Inflammatory macrophage (primary cell): Measurements from ENCODE around the gene PRR30.
A peak's percentile ranks its signal among the peaks of the same experiment; 100 is the strongest.

ENCODE experiments used
- DNase-seq, 2 donors: peaks; one replicate each; pipeline ENCODE4 v3.0.0-alpha.2; 2020 to 2022

Gene PRR30

DNA sequence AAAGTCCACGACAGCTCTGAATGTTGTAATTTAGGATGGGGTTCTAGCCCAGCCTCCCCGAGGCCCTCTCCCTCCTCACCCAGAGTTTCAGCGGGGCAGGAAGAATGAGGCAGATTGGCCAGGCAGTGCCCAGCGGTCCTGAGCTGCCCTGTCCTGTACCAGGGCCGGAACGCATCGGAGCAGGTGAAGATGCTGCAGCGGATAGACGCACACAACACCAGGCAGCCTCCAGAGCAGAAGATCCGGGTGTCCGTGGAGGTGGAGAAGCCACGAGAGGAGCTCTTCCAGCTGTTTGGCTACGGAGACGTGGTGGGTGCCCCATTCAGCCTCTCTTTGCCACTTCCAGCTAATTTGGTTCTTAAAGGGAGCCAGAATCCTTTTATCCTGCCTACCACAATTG, 41.9 kb downstream of the PRR30 start:
- DNase-seq = no peak

DNA sequence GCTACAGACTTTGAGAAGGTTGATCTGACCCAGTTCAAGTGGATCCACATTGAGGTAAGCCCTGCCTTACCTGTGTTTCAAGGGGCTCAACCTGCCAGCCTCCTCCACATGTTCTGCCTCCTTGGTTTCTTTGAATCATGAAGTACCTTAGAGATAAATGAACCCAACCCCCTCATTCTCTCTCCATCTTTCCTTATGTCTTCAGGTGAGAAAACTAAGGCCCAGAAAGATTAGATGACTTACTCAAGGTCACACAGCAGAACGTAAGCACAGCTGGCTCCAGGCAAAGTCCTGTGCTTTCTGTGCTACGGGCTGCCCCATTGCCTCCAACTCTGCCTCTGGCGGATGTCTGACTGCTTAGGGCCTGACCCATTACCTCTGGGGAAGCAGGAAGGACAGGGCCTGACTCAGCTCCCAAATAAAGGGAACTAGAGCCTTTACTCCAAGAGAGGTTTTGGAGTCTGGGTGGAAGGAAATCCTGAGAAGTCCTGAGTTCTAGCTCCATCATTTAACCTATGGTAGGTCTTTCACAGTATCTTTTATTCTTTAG, 42.4 kb downstream of the PRR30 start:
- DNase-seq = peak; percentile 65 to 79

DNA sequence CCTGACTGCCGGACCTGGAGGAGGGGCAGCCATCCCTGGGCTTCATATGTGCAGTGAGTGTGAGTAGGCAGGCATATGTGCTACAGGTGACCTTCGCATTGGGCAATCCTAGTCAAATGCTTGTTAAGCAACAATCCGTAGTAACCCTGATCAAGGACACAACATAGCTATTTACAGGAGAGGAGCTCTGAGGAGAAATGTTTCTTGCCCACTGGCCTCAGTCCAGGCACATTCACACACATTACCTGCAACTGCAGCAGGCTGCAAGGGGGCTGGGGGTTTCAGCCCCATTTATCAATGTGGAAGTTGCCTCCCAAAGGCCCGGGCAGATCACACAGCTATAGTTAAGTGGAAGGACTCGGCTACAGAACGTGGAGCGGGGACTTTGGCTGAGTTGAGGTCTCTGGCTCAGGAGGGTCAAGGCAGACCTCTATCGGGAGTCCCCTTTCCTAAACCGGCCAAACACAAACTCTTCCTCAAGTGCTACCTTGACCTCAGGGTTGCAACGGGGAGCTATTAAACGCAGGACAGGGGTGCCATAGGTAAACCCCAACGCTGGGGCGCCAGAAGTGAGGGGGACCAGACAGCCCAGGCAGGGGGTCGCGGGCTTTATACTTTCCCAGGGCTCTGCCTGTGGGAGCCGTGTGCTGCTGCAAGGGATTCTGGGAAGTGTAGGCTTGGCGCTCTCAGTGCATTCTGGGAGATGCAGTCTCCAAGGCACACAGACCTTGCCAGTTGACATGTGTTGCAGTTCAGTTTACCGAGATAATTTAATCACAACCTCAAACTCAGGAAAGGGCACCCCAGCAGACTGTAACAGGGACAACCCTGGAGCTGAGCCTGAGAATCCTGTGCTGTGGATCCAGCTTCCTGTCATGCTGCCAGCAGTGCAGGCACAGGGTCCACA, 43.2 kb downstream of the PRR30 start:
- peak; percentile 54 to 64 for DNase-seq

DNA sequence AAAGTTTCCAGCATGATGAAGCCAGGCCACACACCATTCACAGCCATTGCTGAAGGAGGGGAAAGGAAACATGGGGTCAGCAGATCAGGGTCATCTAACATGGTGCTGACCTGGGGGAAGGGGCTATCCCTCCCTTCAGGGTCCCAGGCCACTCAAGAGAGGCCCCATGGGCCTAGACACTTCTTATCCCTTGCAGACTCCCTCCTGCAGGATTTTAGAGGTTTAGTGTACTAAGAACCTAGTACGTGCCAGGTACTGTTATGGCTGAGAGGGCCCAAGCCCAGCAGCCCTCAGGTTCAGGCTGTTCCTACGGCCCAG, 43.8 kb downstream of the PRR30 start:
- DNase-seq = no peak

DNA sequence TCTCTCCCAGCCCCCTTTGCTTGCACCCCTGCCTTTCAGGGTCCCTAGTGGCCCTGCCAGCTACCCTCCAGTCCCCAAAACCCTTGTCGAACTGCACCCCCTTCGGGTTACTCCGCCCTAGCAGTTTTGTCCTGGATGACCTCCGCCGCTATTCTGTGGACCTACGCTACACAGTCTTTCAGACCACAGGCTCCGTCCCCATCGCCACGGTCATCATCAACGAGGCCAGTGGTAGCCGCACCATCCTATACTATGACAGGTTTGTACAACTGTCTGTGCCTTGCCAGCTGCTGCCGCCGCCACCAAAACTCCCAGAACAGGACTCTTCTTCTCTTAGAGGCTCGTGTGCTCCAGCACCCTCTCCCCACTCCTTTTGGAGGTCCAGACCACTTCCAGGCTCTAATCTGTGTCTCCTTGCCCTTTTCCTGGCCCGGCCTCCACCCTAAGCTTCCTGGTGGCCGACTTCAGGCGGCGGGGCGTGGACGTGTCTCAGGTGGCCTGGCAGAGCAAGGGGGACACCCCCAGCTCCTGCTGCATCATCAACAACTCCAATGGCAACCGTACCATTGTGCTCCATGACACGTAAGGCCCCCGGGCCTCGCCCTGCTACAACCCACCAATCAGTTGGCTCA, 44.7 kb downstream of the PRR30 start:
- DNase-seq = no peak

DNA sequence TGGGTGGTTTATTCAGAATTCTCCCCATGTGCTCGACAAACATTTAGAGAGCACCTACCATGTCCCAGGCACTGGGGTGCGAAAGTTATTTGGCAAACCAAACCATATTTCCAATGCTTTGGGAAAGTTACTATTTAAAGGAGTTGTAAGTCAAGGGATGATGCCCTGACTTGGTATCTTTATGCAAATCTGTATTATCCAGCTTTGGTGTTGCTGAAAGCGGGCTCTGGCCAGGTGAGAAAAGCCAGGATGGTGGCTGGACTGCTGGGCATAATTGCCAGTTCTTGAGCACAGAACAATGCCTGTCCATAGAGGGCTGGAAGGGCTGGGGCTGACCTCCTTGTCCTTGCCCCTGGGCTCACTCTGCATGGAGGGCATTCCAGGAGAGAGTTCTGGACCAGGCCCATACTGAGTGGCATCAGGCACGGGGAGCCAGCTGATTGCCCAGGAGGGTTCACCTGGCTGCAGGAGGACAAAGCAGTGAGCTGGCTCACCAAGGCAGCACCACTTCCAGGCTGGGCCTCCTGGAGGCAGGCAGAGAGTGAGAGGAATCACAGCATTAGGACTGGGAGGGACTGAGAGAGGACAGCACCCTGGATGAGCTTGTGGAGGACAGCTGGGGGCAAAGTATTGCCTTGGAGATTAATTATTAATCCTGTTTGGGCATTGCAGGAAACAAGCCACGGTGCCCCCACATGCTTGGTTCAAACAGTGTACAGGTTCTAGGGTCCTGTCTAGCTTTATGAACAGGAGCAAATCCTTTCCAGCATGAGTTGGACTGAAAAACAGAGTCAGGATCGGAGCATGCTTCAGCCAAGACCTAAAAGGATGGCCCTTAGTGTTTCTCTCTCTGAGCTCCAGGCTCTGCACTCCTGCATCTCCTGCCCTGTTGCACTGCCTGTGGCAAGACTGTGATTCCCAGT, 45.5 kb downstream of the PRR30 start:
- no peak for DNase-seq

DNA sequence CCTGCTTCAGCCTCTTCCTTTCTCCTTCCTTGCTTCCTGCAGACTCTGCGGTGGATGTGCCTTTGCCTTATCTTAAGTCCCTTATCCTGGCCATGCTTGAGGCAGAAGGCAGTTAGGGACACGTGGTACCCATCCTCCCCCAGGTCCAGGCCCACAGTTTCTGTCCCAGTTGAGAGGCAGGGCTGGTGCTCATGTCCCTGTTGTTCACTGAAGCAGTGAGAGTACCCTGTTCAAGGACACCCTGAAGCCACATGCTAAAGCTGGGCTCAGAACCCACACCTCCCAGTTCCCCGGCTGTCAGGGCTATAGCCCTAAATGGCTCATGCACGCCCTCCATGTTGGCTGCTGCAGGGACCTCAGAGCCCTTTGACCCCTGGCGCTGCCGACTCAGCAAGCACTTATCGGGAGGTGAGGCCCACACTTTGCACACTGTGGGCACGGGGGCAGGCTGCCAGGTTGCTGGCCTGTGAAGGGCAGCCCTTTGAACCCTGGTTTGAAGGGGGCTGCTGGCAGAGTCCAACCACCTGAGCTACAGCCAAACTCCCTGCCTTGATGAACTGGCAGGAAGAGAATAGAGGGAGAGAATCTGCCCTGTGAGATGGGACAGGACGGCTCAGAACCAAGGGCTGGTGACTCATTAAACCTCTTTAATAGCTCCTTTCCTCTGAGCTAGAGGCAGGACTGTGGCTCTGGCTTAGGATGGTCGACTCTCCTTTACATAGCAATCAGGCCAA, 46.3 kb downstream of the PRR30 start:
- DNase-seq = no peak

DNA sequence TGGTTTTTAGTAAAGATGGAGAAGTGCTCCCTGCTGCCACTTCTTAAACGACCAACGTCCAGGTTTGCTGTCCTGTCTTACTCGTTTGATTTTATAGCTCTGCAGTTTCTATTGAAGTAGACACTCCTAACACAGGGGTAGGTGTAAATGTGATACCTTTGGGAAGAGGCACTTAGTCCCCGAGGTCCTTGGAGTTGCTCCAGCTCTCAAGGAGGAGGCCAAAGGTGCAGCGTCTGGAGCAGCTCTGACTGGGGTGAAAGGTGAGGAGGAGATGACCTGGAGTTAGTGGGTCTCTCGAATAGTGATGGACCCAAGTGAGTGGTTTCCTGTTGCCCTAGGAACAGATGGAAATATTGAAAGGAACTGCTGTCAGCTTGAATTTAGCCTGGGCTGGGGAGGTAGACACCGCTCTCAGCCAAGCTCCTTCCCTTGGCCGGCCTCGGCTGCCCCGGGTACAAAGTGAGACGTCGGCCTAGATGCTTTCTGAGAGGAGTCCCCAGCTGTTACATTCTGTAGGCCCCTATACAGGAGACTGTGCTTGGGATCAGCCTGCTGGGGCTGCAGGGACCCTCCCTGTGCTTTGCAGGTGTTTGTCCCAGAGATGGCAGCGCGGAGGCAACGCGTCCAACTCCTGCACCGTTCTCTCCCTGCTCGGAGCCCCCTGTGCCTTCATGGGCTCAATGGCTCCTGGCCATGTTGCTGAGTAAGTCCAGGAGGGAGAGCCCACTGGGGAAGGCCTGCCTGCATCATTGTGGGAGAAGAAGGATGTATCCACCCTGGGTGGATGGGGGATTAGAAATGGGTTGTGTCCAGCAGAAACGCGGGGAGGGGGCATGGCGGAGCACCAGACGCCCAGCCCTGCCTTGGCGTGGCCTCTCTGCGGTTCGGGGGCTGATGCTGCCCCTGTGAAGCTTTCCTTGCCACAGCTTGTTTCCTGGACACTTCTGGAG, 47.2 kb downstream of the PRR30 start:
- DNase-seq = no peak

DNA sequence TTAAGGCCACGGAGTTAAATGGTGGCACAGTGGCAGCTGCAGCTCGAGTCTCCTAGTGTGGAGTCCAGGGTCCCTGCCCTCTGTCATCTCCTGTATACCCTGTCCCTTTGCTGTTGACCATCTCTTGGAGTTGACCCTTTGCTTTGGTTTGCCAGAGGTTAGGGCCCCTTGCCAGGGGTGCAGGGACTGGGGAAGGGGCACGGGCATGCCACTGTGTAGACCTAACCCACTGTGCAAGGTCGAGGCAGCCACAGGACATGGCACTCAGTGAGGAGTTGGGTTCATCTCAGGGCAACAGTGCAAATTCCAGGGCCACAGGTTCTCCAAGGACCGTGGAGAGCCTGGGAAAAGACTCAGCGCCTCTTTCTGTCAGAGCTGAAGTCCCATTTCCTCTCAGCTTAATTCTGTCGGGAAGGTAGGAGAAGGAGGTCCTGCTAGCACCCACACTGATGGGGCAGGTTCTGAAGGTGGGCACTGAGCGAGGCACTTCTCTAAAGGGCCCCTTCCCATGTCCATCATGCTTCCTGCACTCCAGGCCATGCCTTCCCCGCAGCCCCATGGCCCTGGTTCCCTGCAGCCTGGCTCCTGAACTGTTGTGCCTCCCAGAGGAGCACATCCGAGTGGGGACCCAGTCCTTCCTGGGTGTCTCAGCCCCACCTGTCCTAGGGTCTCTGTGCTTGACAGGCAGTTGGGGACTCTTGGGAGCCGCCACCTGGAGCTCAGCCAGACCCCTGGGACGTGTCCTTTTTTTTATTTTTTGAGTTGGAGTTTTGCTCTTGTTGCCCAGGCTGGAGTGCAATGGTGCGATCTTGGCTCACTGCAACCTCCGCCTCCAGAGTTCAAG, 49.9 kb downstream of the PRR30 start:
- DNase-seq = no peak

DNA sequence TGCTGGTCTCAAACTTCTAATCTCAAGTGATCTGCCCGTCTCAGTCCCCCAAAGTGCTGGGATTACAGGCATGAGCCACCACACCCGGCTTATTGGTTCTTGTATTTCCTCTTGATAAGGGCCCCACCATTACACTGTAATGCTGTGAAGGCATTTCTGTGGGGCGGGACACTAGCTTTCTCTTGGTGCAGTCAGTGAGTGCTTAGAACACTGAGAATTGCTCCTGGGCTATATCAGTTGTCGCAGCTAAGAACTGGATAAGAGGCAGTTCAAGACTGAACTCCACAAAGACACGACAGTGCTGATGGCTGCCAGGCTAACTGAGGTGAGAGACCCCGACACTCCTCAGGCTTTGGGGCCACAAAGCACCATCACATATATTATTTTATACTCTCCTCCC, 50.6 kb downstream of the PRR30 start:
- no peak for DNase-seq

DNA sequence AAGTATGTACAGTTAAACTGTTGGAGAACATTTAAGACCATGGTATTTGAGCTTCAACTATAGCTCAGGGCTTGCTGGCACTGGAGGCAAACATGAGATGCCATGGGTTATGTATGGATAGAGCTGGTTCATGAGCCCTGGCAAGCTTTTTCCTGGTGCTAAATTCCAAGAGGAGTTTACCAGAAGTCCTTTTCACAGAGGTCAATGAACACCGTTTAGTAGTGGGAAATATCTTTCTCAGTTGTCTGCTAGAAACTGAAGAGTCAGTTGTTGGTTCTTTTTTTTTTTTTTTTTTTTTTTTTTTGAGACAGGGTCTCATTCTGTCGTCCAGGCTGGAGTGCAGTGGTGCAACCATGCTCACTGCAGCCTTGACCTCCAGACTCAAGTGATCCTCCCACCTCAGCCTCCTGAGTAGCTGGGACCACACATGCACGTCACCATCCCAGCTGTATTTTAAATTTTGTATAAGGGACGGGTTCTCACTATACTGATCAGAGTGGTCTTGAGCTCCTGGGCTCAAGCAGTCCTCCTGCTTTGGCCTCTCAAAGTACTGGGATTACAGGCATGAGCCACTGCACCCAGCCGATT, 51.3 kb downstream of the PRR30 start:
- DNase-seq = no peak
